HepG2 (cell line): ENCODE measurements around the gene MYPN. TPM values are rescaled to one million over a fixed set of nuclear protein-coding genes. Genes with fewer than 3 reads are reported as not detected.

Experiments used
- E2F5 ChIP-seq: sonication (generic); formaldehyde crosslinking; conservative IDR thresholded peaks from 2 replicates; pipeline ENCODE4 v1.4.0; 2020; ENCODE audit warnings: missing genetic modification reagents
- ETS1 ChIP-seq: sonication (generic); formaldehyde crosslinking; IDR thresholded peaks from 2 replicates; pipeline ENCODE4 v1.4.0; 2020; ENCODE audit warnings: missing genetic modification reagents
- HNF4A ChIP-seq: sonication (generic); formaldehyde crosslinking; IDR thresholded peaks from 2 replicates; pipeline ENCODE4 v1.4.0; 2020; ENCODE audit warnings: missing genetic modification reagents
- KDM3A ChIP-seq: IDR thresholded peaks from 2 replicates; pipeline ENCODE4 v1.6.1; 2018; ENCODE audit warnings: low read depth, missing compliant biosample characterization
- MLLT10 ChIP-seq: sonication (generic); formaldehyde crosslinking; IDR thresholded peaks from 2 replicates; pipeline ENCODE4 v1.4.0; 2020; ENCODE audit warnings: missing genetic modification reagents
- MXD3 ChIP-seq: IDR thresholded peaks from 2 replicates; pipeline ENCODE4 v1.6.1; 2016; ENCODE audit warnings: mild to moderate bottlenecking, missing biosample characterization, missing genetic modification reagents
- SRY ChIP-seq: sonication (generic); formaldehyde crosslinking; IDR thresholded peaks from 2 replicates; pipeline ENCODE4 v1.8.0; 2022; ENCODE audit warnings: mild to moderate bottlenecking, missing genetic modification reagents
- ZBED4 ChIP-seq: sonication (generic); formaldehyde crosslinking; IDR thresholded peaks from 2 replicates; pipeline ENCODE4 v1.4.0; 2020; ENCODE audit warnings: missing genetic modification reagents, borderline replicate concordance
- ZHX2 ChIP-seq, 2 experiments: sonication (generic) in 1 of 2; formaldehyde crosslinking in 1 of 2; IDR thresholded peaks; 2 replicates each; pipeline versions ENCODE4 v1.6.1 to v1.9.0; 2014 to 2022; ENCODE audit warnings: antibody characterized with exemption in 1 of 2, borderline replicate concordance in 1 of 2, inconsistent platforms in 1 of 2, low read depth in 1 of 2, missing genetic modification reagents in 1 of 2
- ZNF138 ChIP-seq: sonication (generic); formaldehyde crosslinking; IDR thresholded peaks from 2 replicates; pipeline ENCODE4 v1.5.0; 2020; ENCODE audit warnings: mild to moderate bottlenecking, low read depth, missing genetic modification reagents
- ZNF207 ChIP-seq: fragments of 450-650 bp; IDR thresholded peaks from 2 replicates; pipeline ENCODE4 v1.6.1; 2016; ENCODE audit warnings: antibody characterized with exemption, borderline replicate concordance
- ZNF296 ChIP-seq: sonication (generic); formaldehyde crosslinking; conservative IDR thresholded peaks from 2 replicates; pipeline ENCODE4 v1.5.0; 2020; ENCODE audit warnings: mild to moderate bottlenecking, missing genetic modification reagents
- ZNF724P ChIP-seq: sonication (generic); formaldehyde crosslinking; IDR thresholded peaks from 2 replicates; pipeline ENCODE4 v1.8.0; 2022; ENCODE audit warnings: missing genetic modification reagents, borderline replicate concordance
- ZSCAN30 ChIP-seq: sonication (generic); formaldehyde crosslinking; IDR thresholded peaks from 2 replicates; pipeline ENCODE4 v1.5.0; 2020; ENCODE audit warnings: mild to moderate bottlenecking, missing genetic modification reagents
- polyA plus RNA-seq, 8 experiments: library from polyadenylated mRNA; depleted of rRNA in 3 of 8; stranded (reverse) in 7 of 8; unstranded in 1 of 8; fragments of >200 nt; fragmentation: Illumina TruSeq in 4 of 8; extraction: Trizol in 4 of 8; gene quantifications; 2 replicates each; pipeline versions ENCODE4 v1.2.1 to v1.2.3, GENCODE V29; 2011 to 2016; ENCODE audit warnings: low read depth in 4 of 8, missing spikeins in 1 of 8, mixed read lengths in 1 of 8; ENCODE audit not compliant: insufficient read depth in 1 of 8
- total RNA-seq, 5 experiments: library from RNA; depleted of rRNA; stranded (reverse); fragments of >200 nt; fragmentation: Illumina TruSeq; extraction: Trizol; gene quantifications; 2 replicates each; pipeline ENCODE4 v1.2.3, GENCODE V29; 2016; ENCODE audit warnings: low read depth in 1 of 5

Gene MYPN
- total and polyA plus RNA-seq, 2 of the 13 experiments (the other 11 are each of a cell fraction or from before 2014, with no cell fraction given): not detected

DNA sequence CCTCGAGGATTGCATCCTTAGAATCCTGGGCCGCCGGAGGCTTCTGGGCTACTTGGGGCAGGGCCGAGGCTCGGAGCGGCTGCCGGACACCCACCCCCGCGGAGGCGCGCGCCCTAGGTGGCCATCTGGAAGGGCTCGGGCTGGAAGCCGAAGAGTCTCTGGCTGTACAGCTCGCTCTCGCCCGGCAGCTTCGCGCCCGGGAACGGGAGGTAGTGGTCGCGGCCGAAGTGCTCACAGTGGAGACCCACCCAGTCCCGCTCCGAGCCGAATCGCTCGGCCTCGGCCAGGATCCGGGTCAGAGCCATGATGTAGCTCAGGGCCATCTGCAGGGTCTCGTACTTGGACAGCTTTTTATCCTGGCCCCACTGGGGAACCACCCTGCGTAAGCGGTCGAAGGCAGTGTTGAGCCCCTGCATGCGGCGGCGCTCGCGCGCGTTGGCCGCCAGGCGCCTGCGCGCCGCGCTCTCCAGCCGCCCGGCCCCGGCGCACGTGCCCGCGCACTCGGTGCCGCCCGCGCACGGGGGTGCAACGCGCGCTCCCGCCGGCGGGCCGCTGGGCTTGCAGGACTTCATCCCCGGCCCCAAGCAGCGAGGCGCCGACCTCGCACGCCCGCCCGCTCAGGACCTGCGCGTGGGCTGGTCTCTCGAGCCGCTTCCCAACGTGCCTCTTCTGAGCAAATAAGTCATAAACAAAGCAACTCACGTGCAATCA, 122.0 kb downstream of the MYPN start (continued):
- no peak for TF ChIP-seq ETS1 (CRISPR knock-in tag)
- no peak for TF ChIP-seq MLLT10 (CRISPR knock-in tag)
- TF ChIP-seq ZHX2 (IDR thresholded peaks at IDR 0.05; ENCODE audit: low read depth): no peak
- peak; percentile 86; the same call in 1 of the 2 replicates for TF ChIP-seq ZHX2 (CRISPR knock-in tag; IDR thresholded peaks at IDR 0.05; ENCODE audit: borderline replicate concordance)
- TF ChIP-seq HNF4A (CRISPR knock-in tag): no peak
- 0 out of 2 replicates have a peak, but pooled peaks have one; percentile 69 for TF ChIP-seq ZSCAN30 (CRISPR knock-in tag)
- TF ChIP-seq SRY (CRISPR knock-in tag): peak; percentile 78
- peak; percentile 65; the same call in 1 of the 2 replicates for TF ChIP-seq MXD3
- TF ChIP-seq ZNF724P: peak; percentile 63; the same call in 1 of the 2 replicates
- no peak for TF ChIP-seq KDM3A (CRISPR knock-in tag)
- TF ChIP-seq ZNF296 (CRISPR knock-in tag): peak; percentile 81; the same call in 1 of the 2 replicates
- 0 out of 2 replicates have a peak, but pooled peaks have one; percentile 32 for TF ChIP-seq ZNF138
- no peak for TF ChIP-seq ZNF207
- TF ChIP-seq E2F5: no peak
- TF ChIP-seq ZBED4 (CRISPR knock-in tag): no peak
